Activated CD8-positive, alpha-beta memory T cell treated with anti-CD3 and anti-CD28 coated beads for 4 hours (primary cell): ENCODE measurements around the gene CGRRF1.

Experiments
- DNase-seq, 2 donors: peaks; one replicate each; pipeline ENCODE4 v3.0.0-alpha.2; 2020; ENCODE audit warnings: low read depth in 2 of 2

CGRRF1 gene

DNA sequence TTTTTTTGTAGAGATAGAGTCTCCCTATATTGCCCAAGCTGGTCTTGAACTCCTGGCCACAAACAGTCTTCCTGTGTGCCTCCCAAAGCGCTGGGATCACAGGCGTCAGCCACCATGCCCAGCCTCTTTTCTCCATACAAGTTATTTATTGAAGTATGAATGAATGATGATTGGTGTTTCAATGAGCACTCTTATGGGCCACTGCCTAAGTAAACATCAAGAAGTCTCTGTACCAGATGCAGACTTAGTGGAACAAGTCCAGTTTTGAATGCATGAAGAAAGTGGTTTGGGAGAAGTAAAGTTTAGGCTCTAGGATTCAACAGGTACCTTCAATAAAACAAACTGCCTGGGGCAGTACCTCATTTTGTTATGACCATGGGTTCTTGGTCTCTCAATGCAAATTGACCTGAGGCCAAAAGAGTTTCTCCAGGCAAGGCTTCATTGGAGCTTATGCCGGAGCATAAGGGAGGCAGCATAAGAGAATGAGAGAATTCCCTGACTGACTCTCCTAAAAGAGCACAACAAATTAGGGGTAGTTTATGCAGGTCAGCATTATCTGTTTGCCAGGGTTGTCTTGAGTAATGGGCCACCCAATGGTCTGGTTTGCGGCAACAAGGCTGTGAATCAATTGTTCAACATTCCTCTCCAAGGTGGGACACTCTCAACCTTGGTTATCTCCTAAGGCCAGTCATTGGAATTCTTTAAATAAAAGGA lies 19.8 kb upstream of the CGRRF1 start:
- DNase-seq, result no peak

DNA sequence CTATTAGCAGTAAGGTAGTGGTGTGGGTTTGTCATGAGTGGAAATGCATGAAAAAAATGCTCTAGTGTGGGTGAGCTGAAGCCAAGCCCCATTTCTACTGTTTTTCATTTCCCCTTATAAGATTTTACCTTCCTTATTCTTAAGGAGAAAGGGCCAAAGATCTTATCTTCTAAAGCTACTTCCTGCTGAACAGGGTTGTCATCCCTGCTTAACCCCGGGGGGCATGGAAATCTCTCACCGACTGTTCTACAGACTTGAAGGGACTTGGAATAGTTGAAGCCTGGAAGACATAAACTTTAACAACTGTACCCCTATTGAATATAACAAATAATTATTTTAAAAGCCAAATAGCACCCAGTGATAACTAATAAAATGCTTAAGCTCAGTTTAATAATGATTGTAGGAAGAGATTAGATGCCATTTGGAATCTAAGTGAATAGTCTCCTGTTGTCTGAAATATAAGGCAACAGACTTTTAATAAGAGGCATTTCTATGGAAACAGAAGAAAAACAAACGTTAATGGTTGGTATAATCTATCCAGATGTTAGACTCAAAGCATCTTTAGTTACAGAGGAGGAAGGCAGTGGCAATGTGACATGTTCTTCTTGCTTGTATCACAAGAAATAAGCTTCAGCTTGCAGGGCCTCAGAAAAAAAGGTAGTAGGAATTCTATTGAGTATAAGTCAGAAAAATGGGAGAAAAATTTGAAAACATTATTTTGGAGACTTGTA lies 19.1 kb upstream of the CGRRF1 start:
- DNase-seq, result no peak

DNA sequence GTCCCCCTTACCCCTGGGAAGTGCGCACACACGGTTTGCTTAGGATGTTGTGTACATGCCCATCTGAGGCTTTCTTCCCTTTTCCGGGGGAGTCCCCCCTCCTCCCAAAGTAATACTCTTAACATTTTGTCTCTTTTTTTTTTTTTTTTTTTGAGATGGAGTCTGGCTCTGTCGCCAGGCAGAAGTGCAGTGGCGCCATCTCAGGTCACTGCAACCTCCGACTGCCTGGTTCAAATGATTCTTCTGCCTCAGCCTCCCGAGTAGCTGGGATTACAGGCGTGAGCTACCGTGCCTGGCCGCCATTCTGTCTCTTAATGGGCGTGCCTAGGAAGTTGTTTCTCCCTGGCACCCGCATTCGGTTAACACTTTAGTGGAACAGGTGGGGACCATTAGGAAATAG lies 16.4 kb upstream of the CGRRF1 start:
- no peak for DNase-seq

DNA sequence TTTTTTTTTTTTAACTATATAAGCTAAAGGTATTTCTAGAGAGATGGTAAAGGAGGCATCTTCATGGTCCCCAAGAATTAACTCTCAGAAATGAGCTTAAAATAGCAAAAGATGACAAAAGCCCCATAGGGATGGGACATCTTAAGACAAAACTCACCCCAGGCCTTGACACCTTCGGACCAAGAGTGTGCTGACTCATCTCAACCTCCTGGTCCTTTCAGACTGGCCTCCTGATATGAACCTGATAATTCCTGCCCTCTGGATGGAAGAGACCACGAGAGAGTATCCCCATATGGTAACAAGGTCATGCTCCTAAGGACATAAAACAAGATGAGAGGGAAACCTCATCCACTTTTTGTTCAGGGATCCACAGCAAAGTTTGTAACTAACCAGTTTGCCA lies 12.5 kb upstream of the CGRRF1 start:
- no peak for DNase-seq

DNA sequence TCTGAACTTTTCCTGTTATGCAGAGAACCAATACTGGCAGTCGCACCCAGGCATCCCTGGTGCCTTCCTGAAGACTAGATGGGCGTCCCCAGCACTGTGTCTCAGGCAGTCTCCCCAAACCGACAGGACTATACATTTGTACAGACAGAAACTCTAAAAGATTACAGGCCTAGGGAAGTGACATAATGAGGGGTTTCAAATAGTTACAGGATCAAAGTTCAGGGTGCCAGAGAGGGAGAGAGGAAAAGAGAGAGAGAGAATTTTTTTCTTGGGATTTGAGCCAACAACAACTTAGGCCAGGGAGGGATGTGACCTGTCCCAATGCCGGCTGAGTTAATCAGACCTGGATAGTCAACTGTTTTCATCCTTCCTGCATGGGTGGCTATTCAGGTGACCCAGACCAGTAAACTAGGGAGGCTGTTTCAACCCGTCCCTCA lies 11.6 kb upstream of the CGRRF1 start:
- DNase-seq, result no peak

GRCh38 chr14:54498579-54498978 lies 11.1 kb upstream of the CGRRF1 start:
- DNase-seq, result no peak

DNA sequence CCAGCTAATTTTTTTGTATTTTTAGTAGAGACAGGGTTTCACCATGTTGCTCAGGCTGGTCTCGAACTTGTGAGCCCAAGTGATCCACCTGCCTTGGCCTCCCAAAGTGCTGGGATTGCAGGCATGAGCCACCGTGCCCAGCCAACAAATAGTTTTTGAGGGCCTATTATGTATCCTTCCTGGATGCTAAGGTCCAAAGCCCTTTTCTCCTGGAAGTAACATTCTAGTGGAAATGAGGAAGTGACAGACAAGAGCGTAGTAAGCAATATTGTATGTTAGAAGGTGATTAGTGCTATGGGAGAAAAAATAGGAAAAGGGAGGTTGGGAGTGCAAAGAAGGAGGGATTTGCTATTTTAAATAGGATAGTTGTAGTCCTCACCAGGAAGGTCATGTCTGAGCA lies 9.0 kb upstream of the CGRRF1 start:
- no peak for DNase-seq

DNA sequence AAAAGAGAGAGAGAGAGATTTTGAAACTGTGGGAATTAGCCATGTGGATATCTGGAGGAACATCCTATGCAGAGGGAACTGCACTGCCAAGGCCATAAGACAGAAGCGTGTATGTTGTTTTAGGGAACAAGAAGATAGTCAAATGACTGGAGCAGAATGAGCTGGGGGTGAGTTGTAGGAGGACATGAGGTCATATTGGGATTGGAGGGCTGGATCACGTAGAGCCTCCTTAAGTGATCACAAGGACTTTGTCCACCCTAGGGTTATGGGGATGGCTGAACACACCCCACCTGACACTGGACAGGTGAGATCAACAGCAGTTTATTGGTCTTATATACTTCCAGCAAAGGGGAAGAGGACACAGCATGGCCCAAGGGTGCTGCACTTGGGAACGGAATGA lies 8.2 kb upstream of the CGRRF1 start:
- no peak for DNase-seq

- DNase-seq, result no peak
Observed at GRCh38 chr14:54502602-54503001, 7.1 kb upstream of the CGRRF1 start.

GRCh38 chr14:54503486-54503885 lies 6.2 kb upstream of the CGRRF1 start:
- no peak for DNase-seq

DNA sequence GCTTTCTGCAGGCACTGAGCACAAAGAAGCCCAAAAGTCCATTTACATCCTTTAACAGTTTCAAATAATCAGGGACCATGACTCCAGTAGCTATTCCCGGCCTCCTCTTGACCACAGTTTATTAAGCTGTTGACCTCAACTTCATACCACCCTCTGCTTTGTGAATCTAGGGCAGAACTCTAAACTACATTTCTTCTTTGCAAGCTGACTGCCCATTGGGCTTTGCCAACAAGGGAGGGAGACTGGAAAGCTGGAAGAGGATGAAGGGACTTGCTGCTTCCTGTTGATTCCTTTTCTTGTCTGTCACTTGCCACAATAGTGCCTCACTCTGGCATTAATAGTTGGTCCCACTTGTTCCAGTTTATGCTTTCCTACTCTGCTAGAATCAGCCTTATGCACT lies 2.7 kb downstream of the CGRRF1 start:
- no peak for DNase-seq

DNA sequence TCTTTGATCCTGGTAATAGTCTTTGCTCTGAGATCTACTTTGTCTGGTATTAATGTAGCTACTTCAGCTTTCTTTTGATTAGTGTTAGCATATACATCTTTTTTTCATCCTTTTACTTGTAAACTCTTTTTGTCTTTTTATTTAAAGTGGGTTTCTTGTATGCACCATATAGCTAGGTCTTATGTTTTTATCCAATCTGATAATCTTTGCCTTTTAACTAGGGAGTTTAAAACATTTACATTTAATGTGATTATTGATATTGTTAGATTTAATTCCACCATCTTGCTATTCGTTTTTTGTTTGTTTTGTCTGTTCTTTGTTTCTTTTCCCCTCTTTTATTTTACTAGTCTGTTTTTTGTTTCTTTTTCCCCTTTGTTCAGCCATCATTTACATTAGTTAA lies 6.0 kb downstream of the CGRRF1 start:
- no peak for DNase-seq

- DNase-seq, result no peak
Observed at GRCh38 chr14:54516709-54517108, 7.0 kb downstream of the CGRRF1 start.

- DNase-seq, result no peak
Observed at GRCh38 chr14:54524410-54524809, 14.7 kb downstream of the CGRRF1 start.

DNA sequence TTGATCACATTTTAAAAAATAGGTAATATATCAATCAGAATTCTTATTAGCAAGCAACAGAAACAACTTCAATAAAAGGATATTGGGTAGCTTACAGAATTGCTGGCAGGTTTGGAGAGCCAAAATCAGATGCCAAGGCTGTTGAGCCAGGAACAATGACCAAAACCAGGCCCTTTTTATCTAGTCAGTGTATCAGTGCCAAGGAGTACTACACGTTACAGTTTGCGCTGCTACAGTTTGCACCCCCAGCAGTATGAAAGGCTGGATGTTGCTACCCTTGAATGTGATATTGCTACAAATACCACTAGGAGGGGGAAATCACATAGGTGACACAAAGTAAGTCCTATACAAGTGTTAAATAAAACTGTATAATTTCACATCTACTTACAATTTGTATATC lies 19.3 kb downstream of the CGRRF1 start:
- DNase-seq, result no peak

GRCh38 chr14:54529811-54530210 lies 20.1 kb downstream of the CGRRF1 start:
- no peak for DNase-seq

DNA sequence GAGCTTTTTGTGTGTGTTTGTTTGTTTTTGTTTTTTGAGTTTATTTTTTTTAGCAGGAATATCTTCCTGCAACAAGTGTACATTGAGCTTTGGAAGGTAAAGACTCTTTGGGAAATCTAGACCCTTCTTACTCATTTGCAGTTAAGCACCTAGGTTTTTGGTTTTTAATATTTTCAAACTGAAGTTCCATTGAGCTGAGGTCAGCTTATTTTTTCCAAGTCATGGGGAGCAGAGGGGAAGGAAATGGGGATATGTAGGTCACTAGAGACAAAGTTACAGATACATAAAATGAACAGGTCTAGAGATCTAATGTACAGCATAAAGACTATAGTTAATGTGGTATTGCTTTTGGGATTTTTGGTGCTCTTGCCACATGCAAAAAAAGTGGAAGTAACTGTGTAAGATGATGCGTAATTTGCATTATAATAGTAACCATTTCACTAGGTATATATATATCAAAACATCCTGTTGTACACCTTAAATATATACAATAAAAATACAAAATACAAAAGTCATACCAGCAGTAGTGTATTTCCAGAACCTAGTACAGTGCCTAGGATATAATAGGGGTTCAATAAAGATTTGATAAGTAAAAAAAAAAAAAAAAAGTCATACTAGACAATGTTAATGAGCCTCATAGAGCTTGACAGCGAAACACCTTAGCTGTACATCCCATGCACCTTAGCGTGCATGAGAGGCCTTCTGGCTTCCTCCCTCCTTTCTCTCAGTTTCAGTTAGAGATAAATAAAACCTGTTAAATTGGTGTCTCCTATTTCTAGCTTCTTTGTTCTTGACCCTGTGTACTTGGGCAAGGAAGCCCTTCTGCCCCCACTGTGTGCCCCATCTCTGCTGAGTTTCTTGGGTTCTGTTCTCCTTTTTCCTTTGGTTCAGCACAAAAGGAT lies 22.7 kb downstream of the CGRRF1 start:
- DNase-seq, result no peak

DNA sequence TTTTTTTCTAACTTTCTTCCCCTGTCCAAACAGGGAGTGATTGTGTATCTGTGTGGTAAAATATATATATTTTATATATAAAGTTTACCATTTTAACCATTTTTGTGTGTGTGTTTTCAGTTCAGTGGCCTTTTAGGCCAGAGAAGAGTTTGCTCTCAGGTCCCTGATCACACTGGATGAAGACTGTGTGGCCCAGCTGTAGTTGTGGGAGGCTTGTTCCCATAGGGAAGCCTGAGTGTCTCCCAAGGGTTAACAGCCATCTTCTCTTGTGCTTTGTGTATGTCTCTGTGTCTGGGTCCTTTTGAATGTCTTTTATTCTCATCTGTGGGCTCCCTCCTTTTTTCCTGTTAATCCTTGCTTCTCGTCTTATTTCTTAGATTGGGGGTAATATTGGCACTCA lies 23.4 kb downstream of the CGRRF1 start:
- no peak for DNase-seq

GRCh38 chr14:54535126-54535525 lies 25.4 kb downstream of the CGRRF1 start:
- no peak for DNase-seq

GRCh38 chr14:54535646-54536045 lies 25.9 kb downstream of the CGRRF1 start:
- no peak for DNase-seq

DNA sequence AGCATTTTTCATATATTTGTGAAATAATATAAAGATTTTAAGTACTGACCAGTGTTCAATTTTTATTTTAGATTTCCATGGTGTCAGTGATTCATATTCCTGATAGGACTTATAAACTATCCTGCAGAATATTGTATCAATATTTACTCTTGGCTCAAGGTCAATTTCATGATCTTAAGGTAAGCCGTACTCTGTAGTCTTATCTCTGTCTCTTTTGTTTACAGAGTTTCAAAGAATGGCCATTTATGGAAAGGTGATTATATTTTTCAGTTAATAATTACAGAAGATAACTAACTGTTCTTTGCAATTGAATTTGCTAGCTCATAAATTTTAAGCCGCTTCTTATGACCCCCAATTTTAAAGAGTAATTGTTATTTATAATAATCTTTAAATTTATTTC lies 27.9 kb downstream of the CGRRF1 start:
- DNase-seq, result no peak

DNA sequence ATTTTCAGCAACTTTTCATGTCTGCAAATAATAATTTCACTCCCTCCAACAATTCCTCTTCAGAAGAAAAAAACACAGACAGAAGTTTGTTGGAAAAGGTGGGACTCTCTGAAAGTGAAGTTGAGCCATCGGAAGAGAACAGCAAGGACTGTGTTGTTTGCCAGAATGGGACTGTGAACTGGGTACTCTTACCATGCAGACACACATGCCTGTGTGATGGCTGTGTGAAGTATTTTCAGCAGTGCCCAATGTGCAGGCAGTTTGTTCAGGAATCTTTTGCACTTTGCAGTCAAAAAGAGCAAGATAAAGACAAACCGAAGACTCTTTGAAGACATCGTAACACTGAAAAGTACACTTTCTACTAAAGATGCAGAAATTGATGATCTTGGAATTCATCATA lies 28.3 kb downstream of the CGRRF1 start:
- no peak for DNase-seq

- DNase-seq, result no peak
Observed at GRCh38 chr14:54547583-54547982, 37.9 kb downstream of the CGRRF1 start.
